Hematopoietic multipotent progenitor cell treated with erythropoietin and hydrocortisone succinate and interleukin-3 and kit ligand, for 8 days (in vitro differentiated cells): ENCODE results near the gene UAP1.
A peak's percentile ranks its signal among the peaks of the same experiment; 100 is the strongest.
"Not testable (repeated sequence)": the region's sequence is repeated elsewhere in the genome, so short reads cannot be mapped to it uniquely, and the experiment has no call there.

Experiments
- DNase-seq: peaks from one replicate; pipeline ENCODE4 v3.0.0-alpha.2; 2015

Gene UAP1

DNA sequence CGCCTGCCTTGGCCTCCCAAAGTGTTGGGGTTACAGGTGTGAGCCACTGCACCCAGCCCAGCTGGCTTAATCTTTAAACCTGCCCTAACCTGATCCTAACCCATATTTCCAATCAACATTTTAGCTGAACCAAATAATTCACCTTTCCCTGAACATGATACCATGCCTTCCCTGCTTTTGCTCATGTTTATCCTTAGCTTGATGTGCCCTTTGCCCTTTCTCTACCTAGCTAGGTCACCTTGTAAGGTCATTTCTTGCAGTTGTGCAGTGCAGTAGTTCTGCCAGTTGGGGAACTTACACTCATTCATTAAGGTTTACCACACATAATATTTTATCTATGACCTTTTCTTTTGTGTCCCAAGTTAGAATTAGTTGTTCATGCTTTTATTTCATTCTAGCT, 5.3 kb downstream of the UAP1 start:
- no peak for DNase-seq

DNA sequence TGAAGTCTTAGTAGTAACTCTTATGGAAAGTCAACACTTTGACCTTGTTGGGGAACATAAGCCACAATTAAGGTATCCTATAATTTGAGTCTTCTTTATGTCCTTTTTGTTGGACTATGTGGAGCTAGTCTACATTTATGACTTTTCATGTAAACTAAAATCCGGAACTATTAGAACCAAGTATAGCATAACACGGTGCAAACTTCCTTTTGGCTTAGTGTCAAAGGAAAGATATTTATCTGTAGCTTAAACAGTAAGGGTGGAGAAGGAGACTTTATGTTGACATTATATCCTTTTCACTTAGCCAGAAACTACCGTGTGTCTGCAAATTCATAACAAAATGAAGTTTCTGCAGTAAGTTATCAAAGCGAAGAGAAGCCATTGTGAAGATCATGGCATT, 7.3 kb downstream of the UAP1 start:
- DNase-seq: peak; percentile 17

DNA sequence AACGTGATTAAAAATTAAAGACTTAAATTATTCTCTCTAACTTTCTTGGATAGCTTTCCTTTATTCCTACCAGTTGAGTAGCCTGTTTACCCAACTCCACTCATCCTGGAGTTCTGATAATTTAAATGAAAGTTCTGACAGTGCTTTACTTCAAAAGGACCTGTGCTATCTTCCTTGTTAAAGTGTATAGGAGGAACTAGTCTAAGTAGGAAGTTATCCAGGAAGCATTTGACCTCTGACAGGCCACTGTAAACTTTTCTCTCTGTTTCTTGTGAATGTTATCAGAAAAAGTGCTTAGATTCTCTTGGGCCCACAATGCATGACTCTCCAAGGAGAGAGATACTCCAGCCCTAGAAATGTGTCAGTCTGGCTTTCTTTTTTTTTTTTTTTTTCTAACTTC, 9.2 kb downstream of the UAP1 start:
- no peak for DNase-seq

DNA sequence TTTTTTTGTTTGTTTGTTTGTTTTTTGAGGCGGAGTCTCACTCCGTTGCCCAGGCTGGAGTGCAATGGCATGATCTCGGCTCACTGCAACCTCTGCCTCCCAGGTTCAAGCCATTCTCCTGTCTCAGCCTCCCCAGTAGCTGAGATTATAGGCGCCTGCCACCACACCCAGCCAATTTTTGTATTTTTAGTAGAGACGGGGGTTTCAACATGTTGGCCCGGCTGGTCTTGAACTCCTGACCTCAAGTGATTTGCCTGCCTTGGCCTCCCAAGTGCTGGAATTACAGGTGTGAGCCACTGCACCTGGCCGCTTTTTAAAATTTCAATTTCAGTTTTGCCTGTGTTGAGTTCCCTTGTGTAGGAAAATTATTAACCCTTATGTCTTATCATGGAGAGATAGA, 9.6 kb downstream of the UAP1 start:
- DNase-seq: not testable (repeated sequence)

DNA sequence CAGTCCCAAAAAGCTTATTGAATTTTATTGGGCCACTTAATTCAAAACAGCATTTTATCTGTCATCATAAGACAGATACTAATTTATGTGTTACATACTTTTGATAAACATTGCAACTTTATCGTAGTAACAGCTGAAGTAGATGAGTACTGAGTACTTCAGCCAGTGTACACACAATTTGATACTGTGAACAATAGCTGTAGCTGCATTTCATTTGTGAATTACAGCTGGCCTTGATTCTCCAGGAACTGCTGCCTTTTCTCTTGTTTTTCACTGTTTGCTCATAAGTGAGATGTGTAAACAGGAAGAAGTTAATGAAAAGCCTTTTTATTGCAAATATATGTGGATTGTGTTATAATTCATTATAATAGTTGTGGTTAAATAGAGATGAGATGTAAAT, 10.2 kb downstream of the UAP1 start:
- DNase-seq: no peak

DNA sequence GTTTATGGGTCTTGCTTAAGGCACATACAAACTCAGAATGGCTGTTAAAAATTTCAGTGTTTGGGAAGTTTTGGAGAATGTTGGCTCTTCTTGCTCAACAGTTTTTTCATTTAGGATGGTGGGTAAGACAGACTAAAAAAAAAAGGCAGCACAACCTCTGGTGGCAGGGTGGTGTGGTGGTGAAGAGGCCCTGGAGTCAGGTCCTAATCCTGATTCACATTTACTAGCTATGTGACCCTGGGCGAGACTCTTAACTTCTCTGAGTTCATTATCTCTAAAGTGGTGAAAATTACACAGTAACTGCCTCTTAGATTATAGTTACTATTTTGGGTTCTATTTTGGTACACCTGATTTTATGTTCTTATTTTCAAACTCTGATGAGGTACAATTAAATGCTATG, 11.6 kb downstream of the UAP1 start:
- peak; percentile 48 for DNase-seq

DNA sequence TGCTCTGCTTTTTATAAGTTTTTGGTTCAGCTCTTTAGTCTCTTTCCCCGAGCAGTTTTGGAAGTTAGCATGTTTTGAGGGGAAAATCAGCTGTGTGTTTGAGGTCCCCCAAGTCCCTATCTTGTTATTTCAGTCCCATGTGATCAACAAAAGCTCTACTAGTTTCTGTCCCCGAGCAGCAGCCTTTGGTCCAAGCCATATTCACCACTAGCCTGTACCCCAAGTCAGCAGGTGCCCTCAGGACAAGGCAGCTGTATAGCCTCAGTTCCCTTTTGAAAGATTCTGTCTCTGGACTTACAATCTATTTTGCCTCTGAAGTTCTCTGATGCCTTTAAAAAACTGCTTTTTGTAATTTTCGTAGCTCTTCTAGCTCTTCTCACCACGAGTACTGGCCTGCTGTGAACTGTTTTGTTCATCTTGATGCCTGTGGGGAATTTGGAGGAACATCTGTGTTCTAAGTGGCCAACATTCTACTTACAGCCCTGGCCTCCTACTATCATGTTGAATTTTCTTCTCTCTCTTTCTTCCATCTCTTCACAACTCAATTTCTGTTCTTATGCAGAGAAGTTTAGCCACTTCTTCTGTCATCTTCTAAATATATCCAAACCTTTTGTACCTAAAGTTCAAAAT, 16.7 kb downstream of the UAP1 start:
- no peak for DNase-seq

DNA sequence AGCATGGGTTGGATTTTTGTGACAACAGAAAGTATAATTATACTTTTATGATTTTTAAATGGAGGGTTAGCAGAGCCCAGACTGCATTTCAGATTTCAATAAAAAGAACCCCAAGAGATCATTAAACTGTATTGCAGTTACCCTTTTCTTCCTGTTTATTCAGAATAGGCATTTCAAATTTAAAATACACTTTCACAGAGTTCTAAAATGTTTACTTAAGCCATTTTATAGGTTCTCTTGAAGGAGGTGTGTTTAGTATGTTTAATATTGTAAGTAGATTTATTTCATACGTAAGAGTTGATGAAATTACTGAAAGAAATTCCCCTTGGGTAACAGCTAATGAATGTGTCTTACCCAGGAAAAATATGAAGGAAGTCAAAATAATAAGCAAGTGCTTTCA, 17.4 kb downstream of the UAP1 start:
- DNase-seq: no peak

DNA sequence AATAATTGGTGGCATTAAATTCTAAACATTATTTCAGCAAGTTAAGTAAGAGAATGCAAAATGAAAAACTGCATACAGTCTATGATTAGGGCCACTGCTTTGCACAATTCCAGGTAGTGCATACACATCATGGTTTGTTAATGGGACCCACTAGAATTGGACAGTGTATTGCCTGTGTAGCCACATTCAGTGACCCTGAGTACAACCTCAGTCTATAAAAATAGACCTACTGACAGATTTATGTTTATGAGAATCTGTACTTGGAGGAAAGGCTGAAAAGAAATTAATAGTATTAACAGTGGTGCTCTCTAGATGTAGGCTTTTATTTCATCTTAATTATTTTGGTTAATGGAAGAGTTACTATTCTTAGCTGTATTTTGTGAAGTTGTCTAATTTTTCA, 18.8 kb downstream of the UAP1 start:
- DNase-seq: no peak

DNA sequence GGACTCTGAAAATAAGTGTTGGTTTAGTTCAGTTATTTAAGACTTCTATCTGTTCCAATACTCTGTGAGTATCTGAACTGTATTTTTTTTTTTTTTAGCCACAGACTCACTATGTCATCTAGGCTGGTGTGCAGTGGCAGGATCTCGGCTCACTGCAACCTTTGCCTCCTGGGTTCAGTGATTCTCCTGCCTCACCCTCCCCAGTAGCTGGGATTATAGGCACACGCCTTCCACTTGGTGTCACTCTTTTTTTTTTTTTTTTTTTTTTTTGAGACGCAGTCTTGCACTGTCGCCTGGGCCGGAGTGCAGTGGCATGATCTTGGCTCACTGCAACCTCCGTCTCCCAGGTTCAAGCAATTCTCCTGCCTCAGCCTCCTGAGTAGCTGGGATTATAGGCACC, 21.4 kb downstream of the UAP1 start:
- not testable (repeated sequence) for DNase-seq

DNA sequence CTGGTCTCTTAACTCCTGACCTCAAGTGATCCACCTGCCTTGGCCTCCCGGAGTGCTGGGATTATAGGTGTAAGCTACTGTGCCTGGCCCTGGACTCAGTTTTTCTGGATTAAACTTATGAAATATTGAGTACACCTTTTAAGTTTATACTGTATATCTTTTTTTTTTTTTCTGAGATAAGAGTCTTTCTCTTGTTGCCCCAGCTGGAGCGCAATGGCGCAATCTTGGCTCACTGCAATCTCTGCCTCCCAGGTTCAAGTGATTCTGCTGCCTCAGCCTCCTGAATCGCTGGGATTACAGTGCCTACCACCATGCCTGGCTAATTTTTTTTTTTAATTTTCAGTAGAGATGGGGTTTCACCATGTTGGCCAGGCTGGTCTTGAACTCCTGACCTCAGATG, 23.6 kb downstream of the UAP1 start:
- DNase-seq: not testable (repeated sequence)

DNA sequence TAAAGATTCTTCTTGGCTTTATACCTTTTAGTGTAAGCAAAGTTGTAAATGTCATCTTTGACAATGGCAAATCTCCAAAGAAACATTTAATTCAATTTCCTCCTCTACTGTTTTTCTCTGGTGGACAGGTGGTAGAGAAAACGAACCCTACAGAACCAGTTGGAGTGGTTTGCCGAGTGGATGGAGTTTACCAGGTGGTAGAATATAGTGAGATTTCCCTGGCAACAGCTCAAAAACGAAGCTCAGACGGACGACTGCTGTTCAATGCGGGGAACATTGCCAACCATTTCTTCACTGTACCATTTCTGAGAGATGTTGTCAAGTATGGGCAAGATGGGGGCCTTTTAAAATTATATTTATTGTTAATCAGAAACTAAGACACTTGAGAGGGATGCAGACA, 25.8 kb downstream of the UAP1 start:
- DNase-seq: no peak

DNA sequence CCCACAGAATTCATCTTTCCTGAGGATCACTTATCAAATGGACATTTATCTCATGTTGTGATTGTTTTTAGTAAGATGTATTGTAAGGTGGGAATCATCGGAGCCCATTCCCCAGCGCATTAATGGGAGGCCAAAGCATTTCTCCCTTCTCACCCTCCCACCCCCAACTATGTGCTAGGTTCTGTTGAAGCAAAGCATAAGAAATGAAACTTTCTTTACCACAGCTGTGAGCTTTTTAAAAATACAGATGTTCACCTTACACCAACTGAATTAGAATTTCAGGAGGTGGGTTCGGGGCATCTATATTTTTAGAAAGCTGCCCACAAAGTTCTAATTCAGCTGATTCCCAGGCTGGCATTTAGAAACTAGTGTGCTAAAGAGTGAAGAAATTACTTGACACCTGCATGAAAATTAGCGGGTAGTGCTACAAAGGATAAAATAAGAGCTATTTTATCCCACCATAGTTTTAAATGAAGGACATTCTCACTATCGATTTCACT, 26.3 kb downstream of the UAP1 start:
- DNase-seq: no peak

DNA sequence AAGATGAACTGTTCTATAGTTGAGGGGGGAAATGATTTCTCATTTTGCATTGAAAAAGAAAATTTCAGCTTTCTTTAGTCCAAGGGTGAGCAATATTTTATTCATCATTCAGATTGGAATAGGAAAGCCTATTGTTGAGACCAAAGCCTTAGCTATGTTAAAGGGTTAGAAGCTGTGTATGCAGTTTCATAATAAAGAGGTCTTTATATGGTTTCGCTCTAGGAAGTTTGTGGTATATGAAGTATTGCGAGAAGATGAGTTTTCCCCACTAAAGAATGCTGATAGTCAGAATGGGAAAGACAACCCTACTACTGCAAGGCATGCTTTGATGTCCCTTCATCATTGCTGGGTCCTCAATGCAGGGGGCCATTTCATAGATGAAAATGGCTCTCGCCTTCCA, 28.6 kb downstream of the UAP1 start:
- no peak for DNase-seq

DNA sequence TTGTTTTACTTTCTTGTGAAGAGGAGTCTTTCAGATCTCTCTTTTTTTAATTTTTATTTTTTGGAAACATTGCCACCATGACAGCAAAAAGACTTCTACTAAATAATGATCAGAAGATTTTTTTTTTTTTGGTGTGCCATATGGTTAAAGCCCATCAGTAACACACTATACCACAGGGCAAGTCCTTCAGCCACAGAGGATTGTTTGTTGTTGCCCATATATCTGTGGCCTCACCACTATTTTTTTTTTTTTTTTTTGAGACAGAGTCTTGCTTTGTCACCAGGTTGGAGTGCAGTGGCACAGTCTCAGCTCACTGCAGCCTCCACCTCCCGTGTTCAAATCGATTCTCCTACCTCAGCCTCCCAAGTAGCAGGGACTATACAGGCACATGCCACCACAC, 29.2 kb downstream of the UAP1 start:
- DNase-seq: no peak

DNA sequence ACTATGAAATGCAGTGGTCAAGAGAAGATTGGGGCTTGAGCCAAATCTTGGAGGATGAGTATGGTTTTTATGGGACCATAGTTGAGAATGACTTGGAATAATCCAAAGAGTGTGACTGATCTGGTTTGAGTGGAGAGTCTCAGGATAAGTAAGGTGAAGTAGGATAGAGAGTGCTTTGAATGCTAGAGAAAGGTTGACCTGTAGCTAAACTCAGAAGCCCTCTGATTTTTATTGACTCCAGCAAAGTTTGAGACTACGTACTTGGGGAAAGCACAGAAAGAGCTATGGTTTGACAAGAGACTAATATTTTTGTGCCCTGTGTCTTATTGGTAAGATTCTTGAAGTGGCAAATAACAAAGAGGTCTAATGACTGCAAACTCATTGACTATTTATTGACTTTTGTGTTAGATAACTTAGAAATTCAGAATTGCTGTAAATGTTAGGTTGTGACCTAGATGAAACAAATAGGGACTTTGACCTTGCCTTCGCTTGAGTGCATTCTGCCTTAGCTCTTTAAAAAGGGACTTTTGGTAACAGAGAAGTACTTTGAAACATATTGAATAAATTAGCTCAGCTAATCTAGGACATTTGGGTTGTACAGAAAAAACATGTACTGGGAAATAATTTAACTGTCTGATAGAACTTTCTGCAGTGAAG, 35.1 kb downstream of the UAP1 start:
- DNase-seq: no peak

DNA sequence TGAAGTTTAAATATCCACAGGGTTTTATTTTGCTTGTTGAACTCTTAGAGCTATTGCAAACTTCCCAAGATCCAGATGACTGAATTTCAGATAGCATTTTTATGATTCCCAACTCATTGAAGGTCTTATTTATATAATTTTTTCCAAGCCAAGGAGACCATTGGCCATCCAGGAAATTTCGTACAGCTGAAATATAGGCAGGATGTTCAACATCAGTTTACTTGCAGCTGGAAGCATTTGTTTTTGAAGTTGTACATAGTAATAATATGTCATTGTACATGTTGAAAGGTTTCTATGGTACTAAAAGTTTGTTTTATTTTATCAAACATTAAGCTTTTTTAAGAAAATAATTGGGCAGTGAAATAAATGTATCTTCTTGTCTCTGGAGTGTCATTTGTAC, 37.9 kb downstream of the UAP1 start:
- no peak for DNase-seq

DNA sequence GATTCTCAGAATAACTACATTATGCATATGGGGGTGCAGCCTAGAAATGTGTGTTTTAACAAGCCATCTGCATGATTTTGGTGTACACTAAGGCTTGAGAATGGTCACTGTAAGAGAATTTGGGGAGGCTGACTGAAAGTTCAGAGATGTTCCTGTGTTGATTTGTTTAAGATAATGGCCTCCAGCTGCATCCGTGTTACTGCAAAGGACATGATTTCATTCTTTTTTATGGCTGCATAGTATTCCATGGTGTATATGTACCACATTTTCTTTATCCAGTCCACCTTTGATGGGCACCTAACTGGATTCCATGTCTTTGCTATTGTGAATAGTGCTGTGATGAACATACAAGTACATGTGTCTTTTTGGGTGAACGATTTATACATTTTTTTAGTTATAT, 41.6 kb downstream of the UAP1 start:
- not testable (repeated sequence) for DNase-seq

DNA sequence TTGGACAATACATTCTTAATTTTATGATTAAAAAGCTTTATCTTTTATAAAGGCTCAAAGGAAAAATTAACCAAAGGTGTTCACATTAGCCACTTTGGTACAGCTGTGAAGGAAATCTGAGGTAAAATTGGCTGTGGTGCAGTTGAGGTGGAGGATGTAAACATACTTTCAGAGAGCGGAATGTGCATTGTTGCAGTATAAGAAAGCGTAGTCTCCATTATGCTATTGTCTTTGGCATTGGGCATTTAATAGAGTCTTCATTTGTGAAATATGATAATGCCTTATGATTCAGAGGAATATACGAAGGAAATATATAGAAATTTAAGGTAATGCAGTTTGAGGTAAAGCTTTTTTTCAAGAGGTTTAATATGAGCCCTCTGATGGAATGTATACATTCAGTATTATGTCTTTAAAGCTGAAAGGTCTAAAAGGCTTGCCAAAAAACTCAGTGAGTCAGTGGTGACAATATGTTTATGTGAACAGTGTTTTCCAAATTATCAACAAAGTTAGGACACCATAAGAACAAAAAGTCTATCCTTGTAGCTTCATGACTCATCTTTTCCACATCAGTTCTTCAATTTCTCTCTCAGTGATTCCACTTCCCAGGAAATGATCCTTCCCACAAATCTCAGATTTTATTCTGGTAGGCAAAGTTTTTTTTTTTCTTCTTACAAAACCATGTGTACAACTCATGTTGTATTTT, 43.9 kb downstream of the UAP1 start:
- DNase-seq: no peak

DNA sequence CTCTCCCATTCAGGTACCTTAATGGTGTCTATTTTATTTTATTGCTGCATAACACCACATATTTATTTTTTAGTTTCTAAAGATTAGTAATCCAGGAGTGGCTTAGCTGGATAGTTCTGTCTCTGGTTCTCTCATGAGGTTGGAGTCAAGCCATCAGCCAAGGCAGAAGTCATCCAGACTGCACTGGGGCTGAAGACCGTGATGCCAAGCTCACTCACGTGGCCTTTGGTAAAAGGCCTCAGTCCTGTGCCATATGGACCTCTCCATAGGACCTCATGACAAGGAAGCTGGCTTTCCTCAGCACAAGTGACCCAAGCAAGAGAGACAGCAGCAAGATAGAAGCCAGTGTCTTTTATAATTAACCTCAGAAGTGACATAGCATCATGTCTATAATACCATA, 47.8 kb downstream of the UAP1 start:
- no peak for DNase-seq

DNA sequence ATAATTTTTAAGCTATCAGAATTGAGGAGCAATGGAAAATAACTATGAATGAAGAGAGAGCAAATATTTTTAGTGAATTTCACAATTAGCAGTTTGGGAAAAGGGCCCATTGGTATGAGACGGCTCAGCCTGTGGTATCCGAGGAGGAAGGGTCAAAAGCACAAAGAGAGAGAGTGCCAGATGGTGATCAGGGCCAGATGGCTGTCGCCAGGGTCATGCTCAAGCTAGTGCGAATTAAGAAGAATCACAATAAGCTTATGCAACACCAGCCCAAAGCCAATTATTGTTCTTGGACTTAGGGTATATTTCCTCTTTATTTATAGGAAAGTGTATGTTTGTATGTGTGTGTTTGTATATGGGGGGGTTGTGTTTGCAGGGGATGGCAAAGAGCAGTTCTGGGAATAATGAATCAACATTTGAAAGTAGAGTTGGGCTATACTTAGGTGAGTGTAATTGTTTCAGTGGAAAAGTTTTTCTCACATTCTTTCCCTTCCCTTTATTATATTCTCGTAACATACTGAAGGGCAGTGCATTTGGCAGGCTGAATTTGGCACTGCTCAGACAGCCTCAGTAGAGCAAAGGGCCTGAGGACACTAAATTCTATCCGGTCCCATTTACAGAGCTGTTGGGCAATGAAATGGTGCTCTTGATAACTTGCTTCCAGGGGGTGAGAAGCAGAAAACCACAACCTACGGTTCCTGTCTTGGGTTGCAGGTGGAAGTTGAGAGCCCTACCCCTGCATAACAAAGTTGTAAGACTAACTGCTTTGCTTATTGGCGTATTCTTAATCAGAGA, 51.3 kb downstream of the UAP1 start:
- no peak for DNase-seq

DNA sequence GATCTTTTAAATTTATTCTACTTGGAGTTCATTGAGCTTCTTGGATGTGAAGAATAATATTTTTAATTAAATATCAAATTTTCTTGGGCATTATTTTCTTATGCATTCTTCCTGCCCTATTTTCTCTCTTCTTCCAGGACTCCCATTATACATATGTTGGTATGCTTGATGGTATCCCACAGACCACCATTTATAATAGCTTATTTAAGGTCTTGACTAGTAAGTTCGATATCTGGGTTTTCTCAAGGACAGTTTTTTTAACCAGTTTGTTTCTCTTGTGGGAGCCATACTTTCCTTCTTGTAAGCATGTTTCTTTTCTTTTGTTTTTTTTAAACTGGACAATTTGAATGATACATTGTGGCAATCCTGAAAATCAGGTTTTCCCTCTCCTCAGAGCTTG, 55.3 kb downstream of the UAP1 start:
- no peak for DNase-seq

DNA sequence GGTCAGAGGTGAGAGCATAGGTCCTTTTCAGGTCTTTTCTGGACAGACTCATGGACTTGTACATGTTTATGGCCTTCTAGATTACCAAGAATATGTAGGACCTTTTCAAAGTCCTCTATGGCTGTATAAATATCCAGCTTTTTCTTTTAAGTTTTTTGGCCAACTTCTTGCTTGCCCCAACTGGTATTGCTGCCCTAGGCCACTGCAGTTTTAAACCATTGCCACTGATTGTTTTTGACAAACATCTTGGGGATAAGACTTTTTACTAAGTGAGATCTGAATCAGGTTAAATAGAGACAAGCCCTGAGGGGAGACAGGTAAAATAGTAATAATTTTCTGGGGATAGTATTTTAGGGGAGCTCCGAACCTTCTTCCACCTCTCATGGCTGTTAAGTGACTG, 56.0 kb downstream of the UAP1 start:
- DNase-seq: no peak

DNA sequence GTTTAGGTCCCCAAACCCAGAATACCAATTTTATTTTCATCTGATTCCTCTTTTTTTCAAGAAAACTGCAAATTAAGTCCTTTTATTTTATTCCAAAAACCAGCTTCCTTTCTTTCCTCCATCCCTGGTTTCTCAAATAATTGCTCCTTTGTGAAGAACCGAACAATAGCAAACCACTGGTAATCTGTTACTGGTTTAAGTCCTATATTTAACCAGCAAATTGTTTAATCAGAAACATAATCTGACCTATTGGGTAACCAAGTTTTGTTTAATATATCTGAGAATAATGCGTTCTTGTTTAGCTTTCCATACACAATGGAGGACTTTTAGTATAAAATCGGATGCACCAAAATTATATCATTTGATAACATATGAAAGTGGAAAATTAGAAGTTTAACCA, 57.6 kb downstream of the UAP1 start:
- DNase-seq: no peak
